A549 (cell line): ENCODE results near the gene USP4. TPM values are rescaled to one million over a fixed set of nuclear protein-coding genes. Genes with fewer than 3 reads are reported as not detected.

ENCODE experiments used
- ATAC-seq, 2 experiments: fragments of 200-7000 bp in 1 of 2; fragments of >200 bp in 1 of 2; cut with Nextera tagmentation in 1 of 2; cut with Tn5 transposase in 1 of 2; 3 replicates each; pipeline versions ENCODE4 v1.8.0 to v1.9.1; 2018 to 2020; ENCODE audit warnings: mild to moderate bottlenecking in 1 of 2, moderate library complexity in 1 of 2
- CTCF ChIA-PET: fragments of 300-600 bp; sonication (Branson Sonifier 250); formaldehyde crosslinking; extraction: SDS; loops from one replicate; lab custom pipeline; 2021; ENCODE audit warnings: antibody characterized with exemption, inconsistent platforms; lab: Yijun Ruan, JAX
- POLR2A ChIA-PET: fragments of 350-600 bp; formaldehyde crosslinking; extraction: SDS; loops from one replicate; lab custom pipeline; 2021; ENCODE audit warnings: antibody characterized with exemption, inconsistent platforms; lab: Yijun Ruan, JAX
- DNase-seq, 2 experiments: peaks; one replicate each; pipeline versions ENCODE4 v3.0.0 to v3.0.0-alpha.2; 2011 to 2016; ENCODE audit warnings: low read depth in 1 of 2, low spot score in 1 of 2
- FAIRE-seq: peaks from 2 replicates; lab custom pipeline; 2011; peaks lifted over from hg19 to GRCh38; lab: Jason Lieb, UNC
- H3K27ac ChIP-seq, 2 experiments: fragments of >200 bp; sonication (Bioruptor Twin); formaldehyde crosslinking; 3 replicates each; pipeline ENCODE4 v1.5.1; 2016 to 2017
- H3K4me1 ChIP-seq: fragments of >200 bp; sonication (Bioruptor Twin); formaldehyde crosslinking; 3 replicates; pipeline ENCODE4 v1.6.1; 2016
- H3K4me2 ChIP-seq: fragments of >200 bp; sonication (Bioruptor Twin); formaldehyde crosslinking; 3 replicates; pipeline ENCODE4 v1.6.1; 2016
- H3K4me3 ChIP-seq: fragments of >200 bp; sonication (Bioruptor Twin); formaldehyde crosslinking; 3 replicates; pipeline ENCODE4 v1.5.1; 2016
- H3K9me3 ChIP-seq: fragments of >200 bp; sonication (Bioruptor Twin); formaldehyde crosslinking; 3 replicates; pipeline ENCODE4 v1.6.1; 2016
- CEBPB ChIP-seq, 2 experiments: fragments of >200 bp in 1 of 2; sonication (Bioruptor Twin) in 1 of 2; formaldehyde crosslinking in 1 of 2; IDR thresholded peaks; 2 replicates each; pipeline ENCODE4 v1.6.1; 2012 to 2016
- CHD2 ChIP-seq: fragments of 150-350 bp; IDR thresholded peaks from 2 replicates; pipeline ENCODE4 v1.6.1; 2014; ENCODE audit warnings: low read length; ENCODE audit not compliant: partially characterized antibody
- FOSB ChIP-seq: fragments of 250-450 bp; sonication (Bioruptor Pico); IDR thresholded peaks from 2 replicates; pipeline ENCODE4 v1.5.0; 2020; ENCODE audit warnings: mild to moderate bottlenecking, moderate library complexity
- FOXS1 ChIP-seq: fragments of 250-450 bp; sonication (Bioruptor Pico); IDR thresholded peaks from 2 replicates; pipeline ENCODE4 v1.5.0; 2020; ENCODE audit warnings: mild to moderate bottlenecking, moderate library complexity
- HDAC2 ChIP-seq: fragments of 200-600 bp; sonication (generic); IDR thresholded peaks from 2 replicates; pipeline ENCODE4 v1.6.1; 2016
- HOXA7 ChIP-seq: fragments of 250-450 bp; sonication (Bioruptor Pico); IDR thresholded peaks from 2 replicates; pipeline ENCODE4 v1.5.0; 2020; ENCODE audit warnings: mild to moderate bottlenecking, moderate library complexity
- HOXB5 ChIP-seq: fragments of 250-450 bp; sonication (Bioruptor Pico); IDR thresholded peaks from 2 replicates; pipeline ENCODE4 v1.5.0; 2020; ENCODE audit warnings: mild to moderate bottlenecking, moderate library complexity
- MAFK ChIP-seq: fragments of 450-650 bp; IDR thresholded peaks from 2 replicates; pipeline ENCODE4 v1.6.1; 2014; ENCODE audit not compliant: partially characterized antibody
- NFE2L2 ChIP-seq: fragments of 150-350 bp; conservative IDR thresholded peaks from 2 replicates; pipeline ENCODE4 v1.6.1; 2014; ENCODE audit warnings: low read length
- NPAS2 ChIP-seq: fragments of 250-450 bp; sonication (Bioruptor Pico); IDR thresholded peaks from 2 replicates; pipeline ENCODE4 v1.8.0; 2022; ENCODE audit warnings: mild to moderate bottlenecking, moderate library complexity, borderline replicate concordance
- NR3C1 ChIP-seq: fragments of >200 bp; sonication (Bioruptor Twin); formaldehyde crosslinking; IDR thresholded peaks from 3 replicates; pipeline ENCODE4 v1.6.1; 2017
- PHF8 ChIP-seq: fragments of 200-600 bp; sonication (generic); IDR thresholded peaks from 2 replicates; pipeline ENCODE4 v1.6.1; 2016; ENCODE audit warnings: low read depth, mild to moderate bottlenecking, antibody characterized with exemption, moderate library complexity, borderline replicate concordance
- POLR2A ChIP-seq: IDR thresholded peaks from 2 replicates; pipeline ENCODE4 v1.6.1; 2012; ENCODE audit warnings: mild to moderate bottlenecking, low read length
- POLR2AphosphoS2 ChIP-seq: conservative IDR thresholded peaks from 2 replicates; pipeline ENCODE4 v1.6.1; 2012; ENCODE audit warnings: low read length, improper control_type of control experiment, inconsistent platforms
- RCOR1 ChIP-seq: fragments of 150-350 bp; IDR thresholded peaks from 2 replicates; pipeline ENCODE4 v1.6.1; 2014; ENCODE audit warnings: antibody characterized with exemption, low read length, low read depth
- RFX5 ChIP-seq: fragments of 450-650 bp; IDR thresholded peaks from 2 replicates; pipeline ENCODE4 v1.7.1; 2014; ENCODE audit warnings: antibody characterized with exemption, mild to moderate bottlenecking, moderate library complexity
- SMC3 ChIP-seq: fragments of >200 bp; sonication (Bioruptor Twin); formaldehyde crosslinking; IDR thresholded peaks from 3 replicates; pipeline ENCODE4 v1.6.1; 2018; ENCODE audit warnings: inconsistent platforms
- SREBF2 ChIP-seq: fragments of 450-650 bp; IDR thresholded peaks from 2 replicates; pipeline ENCODE4 v1.6.1; 2014; ENCODE audit warnings: mild to moderate bottlenecking, moderate library complexity
- TFCP2L1 ChIP-seq: fragments of 250-450 bp; sonication (Bioruptor Pico); IDR thresholded peaks from 2 replicates; pipeline ENCODE4 v1.5.0; 2021; ENCODE audit warnings: mild to moderate bottlenecking
- ZFP36 ChIP-seq: fragments of 450-650 bp; IDR thresholded peaks from 2 replicates; pipeline ENCODE4 v1.6.1; 2014; ENCODE audit warnings: borderline replicate concordance; ENCODE audit not compliant: partially characterized antibody
- ZSCAN20 ChIP-seq: fragments of 250-450 bp; sonication (Bioruptor Pico); IDR thresholded peaks from 2 replicates; pipeline ENCODE4 v1.8.0; 2022; ENCODE audit warnings: mild to moderate bottlenecking, moderate library complexity
- WGBS: methylation state at CpG from one replicate; pipeline ENCODE4 v1.1.6; 2017; ENCODE audit errors: missing lambda C conversion rate; 5-methylcytosine and 5-hydroxymethylcytosine counted together
- polyA plus RNA-seq, 4 experiments: library from polyadenylated mRNA; depleted of rRNA in 3 of 4; stranded (reverse); fragments of >200 nt; fragmentation: RNase III in 1 of 4; extraction: RNeasy Plus Mini Kit Qiagen cat#74134 plus additional on column Dnase treatment in 1 of 4; gene quantifications; 2 replicates in 3 of 4; 3 replicates in 1 of 4; pipeline ENCODE4 v1.2.3, GENCODE V29; 2011 to 2017
- TF ChIP-seq, protein P1 (sequence below): IDR thresholded peaks from 2 replicates; pipeline ENCODE4 v1.6.1; 2012; ENCODE audit warnings: low read depth, borderline replicate concordance
- TF ChIP-seq, protein P2 (sequence below): fragments of >200 bp; sonication (Bioruptor Twin); formaldehyde crosslinking; IDR thresholded peaks from 3 replicates; pipeline ENCODE4 v1.6.1; 2016
- TF ChIP-seq, protein P3 (sequence below): fragments of >200 bp; sonication (Bioruptor Twin); formaldehyde crosslinking; IDR thresholded peaks from 2 replicates; pipeline ENCODE4 v1.6.1; 2016
- TF ChIP-seq, protein P4 (sequence below): fragments of 250-450 bp; sonication (Bioruptor Pico); IDR thresholded peaks from 2 replicates; pipeline ENCODE4 v1.5.0; 2020; ENCODE audit warnings: low read depth, mild to moderate bottlenecking, moderate library complexity
- TF ChIP-seq, protein P5 (sequence below): IDR thresholded peaks from 2 replicates; pipeline ENCODE4 v1.6.1; 2012

USP4 gene
- polyA plus RNA-seq, 2 of the 4 experiments (the other 2 are of a cell fraction), result 12.9 to 23.7 TPM

DNA sequence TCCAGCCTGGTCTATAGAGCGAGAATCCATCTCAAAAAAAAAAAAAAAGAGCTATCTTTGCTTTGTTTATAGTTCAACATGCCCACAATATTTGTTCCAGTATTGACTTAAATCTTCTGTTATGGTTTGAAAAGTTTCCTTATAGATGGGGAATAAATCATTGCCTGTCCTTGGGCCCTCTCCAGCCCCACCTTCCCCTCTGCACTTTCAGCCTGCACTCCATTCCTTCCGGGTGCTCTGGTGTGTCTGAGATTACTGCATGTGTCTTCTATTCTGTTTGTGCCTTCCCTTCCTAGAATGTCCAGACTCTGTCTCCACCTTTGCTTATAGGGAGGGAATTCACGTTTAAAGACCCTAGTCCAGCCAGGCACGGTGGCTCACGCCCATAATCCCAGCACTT, 43.5 kb upstream of the USP4 start:
- ChIA-PET POLR2A (no interaction called here), CTCF (no interaction called here)
- no peak; a peak in 1 of 6 replicates for ATAC-seq
- H3K4me3 ChIP-seq, result no peak overlapping the region
- H3K4me1 ChIP-seq, result peaks cover 11% of the 10 kb centered on the region
- 78% methylated on average over 5 of the region's 5 CpGs for WGBS
- no peak for DNase-seq
- TF ChIP-seq RFX5 (no peak), SMC3 (no peak), ZSCAN20 (CRISPR knock-in tag) (no peak), PHF8 (no peak), POLR2AphosphoS2 (no peak), MAFK (no peak), NFE2L2 (no peak), HOXA7 (no peak), SREBF2 (no peak), POLR2A (no peak), NPAS2 (CRISPR knock-in tag) (no peak), ZFP36 (no peak), FOSB (CRISPR knock-in tag) (no peak), CHD2 (no peak), CEBPB (IDR thresholded peaks at IDR 0.05) (no peak)
- TF ChIP-seq, protein P1, sequence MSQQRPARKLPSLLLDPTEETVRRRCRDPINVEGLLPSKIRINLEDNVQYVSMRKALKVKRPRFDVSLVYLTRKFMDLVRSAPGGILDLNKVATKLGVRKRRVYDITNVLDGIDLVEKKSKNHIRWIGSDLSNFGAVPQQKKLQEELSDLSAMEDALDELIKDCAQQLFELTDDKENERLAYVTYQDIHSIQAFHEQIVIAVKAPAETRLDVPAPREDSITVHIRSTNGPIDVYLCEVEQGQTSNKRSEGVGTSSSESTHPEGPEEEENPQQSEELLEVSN, result no peak
- TF ChIP-seq, protein P2, sequence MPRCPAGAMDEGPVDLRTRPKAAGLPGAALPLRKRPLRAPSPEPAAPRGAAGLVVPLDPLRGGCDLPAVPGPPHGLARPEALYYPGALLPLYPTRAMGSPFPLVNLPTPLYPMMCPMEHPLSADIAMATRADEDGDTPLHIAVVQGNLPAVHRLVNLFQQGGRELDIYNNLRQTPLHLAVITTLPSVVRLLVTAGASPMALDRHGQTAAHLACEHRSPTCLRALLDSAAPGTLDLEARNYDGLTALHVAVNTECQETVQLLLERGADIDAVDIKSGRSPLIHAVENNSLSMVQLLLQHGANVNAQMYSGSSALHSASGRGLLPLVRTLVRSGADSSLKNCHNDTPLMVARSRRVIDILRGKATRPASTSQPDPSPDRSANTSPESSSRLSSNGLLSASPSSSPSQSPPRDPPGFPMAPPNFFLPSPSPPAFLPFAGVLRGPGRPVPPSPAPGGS, result no peak
- TF ChIP-seq, protein P3, sequence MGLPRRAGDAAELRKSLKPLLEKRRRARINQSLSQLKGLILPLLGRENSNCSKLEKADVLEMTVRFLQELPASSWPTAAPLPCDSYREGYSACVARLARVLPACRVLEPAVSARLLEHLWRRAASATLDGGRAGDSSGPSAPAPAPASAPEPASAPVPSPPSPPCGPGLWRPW, result no peak
- H3K9me3 ChIP-seq, result 0 out of 3 replicates have a peak, but pooled peaks cover 2% of the 10 kb centered on the region
- no peak overlapping the region for H3K27ac ChIP-seq
- no peak overlapping the region for H3K4me2 ChIP-seq
- no peak for FAIRE-seq

DNA sequence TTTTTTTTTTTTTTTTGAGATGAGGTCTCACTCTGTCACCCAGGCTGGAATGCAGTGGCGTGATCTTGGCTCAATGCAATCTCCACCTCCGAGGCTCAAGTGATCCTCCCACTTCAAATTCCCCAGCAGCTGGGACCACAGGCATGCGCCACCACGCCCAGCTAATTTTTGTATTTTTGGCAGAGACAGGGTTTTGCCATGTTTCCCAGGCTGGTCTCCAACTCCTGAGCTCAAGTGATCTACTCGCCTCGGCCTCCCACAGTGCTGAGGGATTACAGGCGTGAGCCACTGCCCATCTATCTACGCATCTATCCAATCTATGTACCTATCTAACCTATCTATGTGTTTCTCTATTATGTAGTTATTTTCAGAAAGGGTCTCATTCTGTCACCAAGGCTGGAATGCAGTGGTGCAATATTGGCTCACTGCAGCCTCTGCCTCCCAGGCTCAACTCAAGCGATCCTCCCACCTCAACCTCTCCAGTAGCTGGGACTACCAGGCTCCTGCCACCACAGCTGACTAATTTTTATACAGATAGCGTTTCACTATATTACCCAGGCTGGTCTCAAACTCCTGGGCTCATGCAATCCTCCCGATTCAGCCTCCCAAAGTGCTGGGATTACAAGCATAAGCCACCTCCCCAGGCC, 38.5 kb upstream of the USP4 start:
- Histone ChIP-seq H3K27ac (no peak overlapping the region), H3K4me1 (peaks cover 3% of the 10 kb centered on the region; the same call in 1 of the 3 replicates)
- ATAC-seq, result no peak
- DNase-seq, result no peak
- TF ChIP-seq, protein P4, sequence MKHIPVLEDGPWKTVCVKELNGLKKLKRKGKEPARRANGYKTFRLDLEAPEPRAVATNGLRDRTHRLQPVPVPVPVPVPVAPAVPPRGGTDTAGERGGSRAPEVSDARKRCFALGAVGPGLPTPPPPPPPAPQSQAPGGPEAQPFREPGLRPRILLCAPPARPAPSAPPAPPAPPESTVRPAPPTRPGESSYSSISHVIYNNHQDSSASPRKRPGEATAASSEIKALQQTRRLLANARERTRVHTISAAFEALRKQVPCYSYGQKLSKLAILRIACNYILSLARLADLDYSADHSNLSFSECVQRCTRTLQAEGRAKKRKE (CRISPR knock-in tag), result no peak
- TF ChIP-seq, protein P2, result no peak
- no peak for TF ChIP-seq RCOR1
- TF ChIP-seq, protein P3, result no peak
- TF ChIP-seq POLR2AphosphoS2, result no peak
- TF ChIP-seq, protein P5, sequence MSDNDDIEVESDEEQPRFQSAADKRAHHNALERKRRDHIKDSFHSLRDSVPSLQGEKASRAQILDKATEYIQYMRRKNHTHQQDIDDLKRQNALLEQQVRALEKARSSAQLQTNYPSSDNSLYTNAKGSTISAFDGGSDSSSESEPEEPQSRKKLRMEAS, result no peak
- no peak for TF ChIP-seq CHD2
- TF ChIP-seq FOXS1 (CRISPR knock-in tag), result no peak
- no peak for TF ChIP-seq HDAC2
- no peak for TF ChIP-seq MAFK
- no peak for TF ChIP-seq HOXB5
- TF ChIP-seq PHF8, result no peak
- no peak for TF ChIP-seq RFX5
- no peak for TF ChIP-seq TFCP2L1
- no peak for TF ChIP-seq POLR2A
- no peak for TF ChIP-seq NR3C1
- TF ChIP-seq, all 56 proteins: peak for 0
- 88% methylated on average over 11 of the region's 11 CpGs for WGBS
- Histone ChIP-seq H3K4me2 (no peak overlapping the region), H3K9me3 (0 out of 3 replicates have a peak, but pooled peaks cover 3% of the 10 kb centered on the region), H3K4me3 (no peak overlapping the region)
- no peak for FAIRE-seq
- ChIA-PET POLR2A (no interaction called here), CTCF (interaction anchor here (0.6 kb wide), 1 partner anchor 325 kb away, joined by 3 read pairs; no protein-coding TSS in a partner anchor)
